ENCODE results near the gene TPH1.
"Not testable (repeated sequence)": the region's sequence is repeated elsewhere in the genome, so short reads cannot be mapped to it uniquely, and the experiment has no call there.

TPH1 gene

GRCh38 chr11:18010121-18010670, 35.9 kb downstream of the TPH1 start:
- no peak for TF ChIP-seq CTCF (IDR thresholded peaks at IDR 0.05; ENCODE audit: low read depth, low read length)
- in situ Hi-C loops (cut with HindIII; ENCODE audit: low sequenced_read_pairs), result no loop called here
- no peak overlapping the region for H3K4me3 ChIP-seq (ENCODE audit: low read depth, low read length)
- no peak for DNase-seq (ENCODE audit: low read depth, low spot score)

GRCh38 chr11:18005376-18006129, 40.5 kb downstream of the TPH1 start:
- H3K4me3 ChIP-seq (ENCODE audit: low read depth, low read length), result no peak overlapping the region
- no peak for DNase-seq (ENCODE audit: low read depth, low spot score)
- in situ Hi-C loops (cut with HindIII; ENCODE audit: low sequenced_read_pairs), result no loop called here
- TF ChIP-seq CTCF (IDR thresholded peaks at IDR 0.05; ENCODE audit: low read depth, low read length), result no peak

DNA sequence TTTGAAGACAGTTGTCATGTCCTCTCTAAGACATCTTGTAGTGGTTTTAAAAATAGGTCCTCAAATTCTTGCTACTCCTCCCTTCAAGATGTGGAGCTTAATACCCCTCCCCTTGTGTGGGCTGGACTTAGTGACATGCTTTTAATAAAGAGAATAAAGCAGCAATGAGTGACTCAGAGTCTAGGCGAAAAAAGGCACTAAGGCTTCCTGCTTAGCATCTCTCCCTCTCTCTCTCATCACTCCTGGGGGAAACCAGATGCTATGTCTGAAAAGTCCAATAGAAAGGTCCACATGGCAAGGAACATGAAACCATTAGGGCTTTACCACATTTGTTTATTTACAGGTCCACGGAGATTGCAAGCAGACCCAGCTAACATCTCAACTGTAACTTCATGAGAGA, 44.9 kb downstream of the TPH1 start:
- no peak overlapping the region for H3K4me3 ChIP-seq (ENCODE audit: low read depth, low read length)
- no peak for DNase-seq (ENCODE audit: low read depth, low spot score)
- no peak for TF ChIP-seq CTCF (IDR thresholded peaks at IDR 0.05; ENCODE audit: low read depth, low read length)
- in situ Hi-C loops (cut with HindIII; ENCODE audit: low sequenced_read_pairs), result no loop called here

- in situ Hi-C loops (cut with HindIII; ENCODE audit: low sequenced_read_pairs), result no loop called here
- no peak for DNase-seq (ENCODE audit: low read depth, low spot score)
- no peak for TF ChIP-seq CTCF (IDR thresholded peaks at IDR 0.05; ENCODE audit: low read depth, low read length)
- no peak overlapping the region for H3K4me3 ChIP-seq (ENCODE audit: low read depth, low read length)
These were observed 45.3 kb downstream of the TPH1 start for GRCh38 chr11:18000760-18001159.

- in situ Hi-C loops (cut with HindIII; ENCODE audit: low sequenced_read_pairs); H3K4me3 ChIP-seq (ENCODE audit: low read depth, low read length); DNase-seq (ENCODE audit: low read depth, low spot score): not testable (repeated sequence)
These were observed 45.9 kb downstream of the TPH1 start for GRCh38 chr11:18000128-18000527.
